ENCODE measurements around the gene PLXNC1.

GRCh38 chr12:94304012-94304411, 155.6 kb downstream of the PLXNC1 start:
- no peak for TF ChIP-seq CTCF (IDR thresholded peaks at IDR 0.05)
- TF ChIP-seq POLR2A (IDR thresholded peaks at IDR 0.05) = no peak
